HepG2 (cell line): ENCODE data around the gene MAP1LC3A. TPM values are rescaled to one million over a fixed set of nuclear protein-coding genes. Genes with fewer than 3 reads are reported as not detected.
A peak's percentile ranks its signal among the peaks of the same experiment; 100 is the strongest.

Experiments used
- CCAR2 ChIP-seq: fragments of 200-400 bp; formaldehyde crosslinking; optimal IDR thresholded peaks from 2 replicates; pipeline ENCODE3; 2018; ENCODE audit warnings: low read depth, mild to moderate bottlenecking, low read length, moderate library complexity
- DBP ChIP-seq: sonication (generic); formaldehyde crosslinking; IDR thresholded peaks from 2 replicates; pipeline ENCODE4 v1.4.0; 2020; ENCODE audit warnings: missing genetic modification reagents; ENCODE audit errors: not compliant biosample characterization
- FOXC1 ChIP-seq: sonication (generic); formaldehyde crosslinking; IDR thresholded peaks from 2 replicates; pipeline ENCODE4 v1.8.0; 2022; ENCODE audit warnings: mild to moderate bottlenecking, missing genetic modification reagents, borderline replicate concordance
- HDAC2 ChIP-seq: sonication (generic); formaldehyde crosslinking; IDR thresholded peaks from 2 replicates; pipeline ENCODE4 v1.4.0; 2020; ENCODE audit warnings: missing genetic modification reagents
- KDM4B ChIP-seq: sonication (generic); formaldehyde crosslinking; IDR thresholded peaks from 2 replicates; pipeline ENCODE4 v1.4.0; 2020; ENCODE audit warnings: missing genetic modification reagents
- NFKB2 ChIP-seq: sonication (generic); formaldehyde crosslinking; IDR thresholded peaks from 2 replicates; pipeline ENCODE4 v1.4.0; 2020; ENCODE audit warnings: missing genetic modification reagents, borderline replicate concordance
- RERE ChIP-seq: IDR thresholded peaks from 2 replicates; pipeline ENCODE4 v1.6.1; 2016; ENCODE audit warnings: low read depth, missing genetic modification reagents, missing compliant biosample characterization
- SNAI1 ChIP-seq: sonication (generic); formaldehyde crosslinking; IDR thresholded peaks from 2 replicates; pipeline ENCODE4 v1.5.0; 2020; ENCODE audit warnings: mild to moderate bottlenecking, missing genetic modification reagents, borderline replicate concordance
- SNRNP70 ChIP-seq: fragments of 200-400 bp; formaldehyde crosslinking; IDR thresholded peaks from 2 replicates; pipeline ENCODE4 v1.6.1; 2017; ENCODE audit warnings: mild to moderate bottlenecking, low read depth, low read length, moderate library complexity
- YY1 ChIP-seq: IDR thresholded peaks from 2 replicates; pipeline ENCODE4 v1.6.1; 2011; ENCODE audit warnings: low read length, low read depth, moderate library complexity, mild to moderate bottlenecking; ENCODE audit not compliant: insufficient read depth, insufficient replicate concordance
- ZFP91 ChIP-seq: sonication (generic); formaldehyde crosslinking; IDR thresholded peaks from 2 replicates; pipeline ENCODE4 v1.9.0; 2022; ENCODE audit warnings: missing genetic modification reagents, mild to moderate bottlenecking, borderline replicate concordance
- ZNF12 ChIP-seq: sonication (generic); formaldehyde crosslinking; IDR thresholded peaks from 2 replicates; pipeline ENCODE4 v1.5.0; 2020; ENCODE audit warnings: missing genetic modification reagents
- ZNF260 ChIP-seq: sonication (generic); formaldehyde crosslinking; IDR thresholded peaks from 2 replicates; pipeline ENCODE4 v1.4.0; 2020; ENCODE audit warnings: missing genetic modification reagents, low read depth, mild to moderate bottlenecking, borderline replicate concordance
- ZNF556 ChIP-seq: sonication (generic); formaldehyde crosslinking; IDR thresholded peaks from 2 replicates; pipeline ENCODE4 v1.4.0; 2020; ENCODE audit warnings: mild to moderate bottlenecking, missing genetic modification reagents, borderline replicate concordance
- ZNF563 ChIP-seq: sonication (generic); formaldehyde crosslinking; IDR thresholded peaks from 2 replicates; pipeline ENCODE4 v1.8.0; 2022; ENCODE audit warnings: mild to moderate bottlenecking, moderate library complexity, missing genetic modification reagents
- ZNF605 ChIP-seq: sonication (generic); formaldehyde crosslinking; IDR thresholded peaks from 2 replicates; pipeline ENCODE4 v1.8.0; 2022; ENCODE audit warnings: mild to moderate bottlenecking, missing genetic modification reagents
- ZNF850 ChIP-seq: sonication (generic); formaldehyde crosslinking; conservative IDR thresholded peaks from 2 replicates; pipeline ENCODE4 v1.9.0; 2021; ENCODE audit warnings: mild to moderate bottlenecking, missing genetic modification reagents
- polyA plus RNA-seq, 8 experiments: library from polyadenylated mRNA; depleted of rRNA in 3 of 8; stranded (reverse) in 7 of 8; unstranded in 1 of 8; fragments of >200 nt; fragmentation: Illumina TruSeq in 4 of 8; extraction: Trizol in 4 of 8; gene quantifications; 2 replicates each; pipeline versions ENCODE4 v1.2.1 to v1.2.3, GENCODE V29; 2011 to 2016; ENCODE audit warnings: low read depth in 4 of 8, missing spikeins in 1 of 8, mixed read lengths in 1 of 8; ENCODE audit not compliant: insufficient read depth in 1 of 8
- total RNA-seq, 5 experiments: library from RNA; depleted of rRNA; stranded (reverse); fragments of >200 nt; fragmentation: Illumina TruSeq; extraction: Trizol; gene quantifications; 2 replicates each; pipeline ENCODE4 v1.2.3, GENCODE V29; 2016; ENCODE audit warnings: low read depth in 1 of 5
- TF ChIP-seq, protein P1 (sequence below): sonication (generic); formaldehyde crosslinking; IDR thresholded peaks from 2 replicates; pipeline ENCODE4 v1.8.1; 2023; ENCODE audit warnings: mild to moderate bottlenecking, missing genetic modification reagents
- TF ChIP-seq, protein P2 (sequence below): sonication (generic); formaldehyde crosslinking; IDR thresholded peaks from 2 replicates; pipeline ENCODE4 v1.4.0; 2020; ENCODE audit warnings: missing genetic modification reagents

The MAP1LC3A gene
- total and polyA plus RNA-seq, 2 of the 13 experiments (the other 11 are each of a cell fraction or from before 2014, with no cell fraction given), result not detected

GRCh38 chr20:34525709-34526416 is 32.7 kb upstream of the MAP1LC3A start (continued):
- TF ChIP-seq, protein P1, sequence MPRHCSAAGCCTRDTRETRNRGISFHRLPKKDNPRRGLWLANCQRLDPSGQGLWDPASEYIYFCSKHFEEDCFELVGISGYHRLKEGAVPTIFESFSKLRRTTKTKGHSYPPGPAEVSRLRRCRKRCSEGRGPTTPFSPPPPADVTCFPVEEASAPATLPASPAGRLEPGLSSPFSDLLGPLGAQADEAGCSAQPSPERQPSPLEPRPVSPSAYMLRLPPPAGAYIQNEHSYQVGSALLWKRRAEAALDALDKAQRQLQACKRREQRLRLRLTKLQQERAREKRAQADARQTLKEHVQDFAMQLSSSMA (CRISPR knock-in tag), result no peak
- peak; percentile 89 for TF ChIP-seq HDAC2
- no peak for TF ChIP-seq ZNF260 (CRISPR knock-in tag)
- TF ChIP-seq ZNF12, result peak; percentile 56; the same call in 1 of the 2 replicates
- peak; percentile 59; the same call in 1 of the 2 replicates for TF ChIP-seq ZNF563
- peak; percentile 87; the same call in 1 of the 2 replicates for TF ChIP-seq KDM4B (CRISPR knock-in tag)
- no peak for TF ChIP-seq YY1
- TF ChIP-seq ZNF605 (CRISPR knock-in tag), result peak; percentile 57; the same call in 1 of the 2 replicates
- TF ChIP-seq NFKB2, result peak; percentile 87; the same call in 1 of the 2 replicates
- TF ChIP-seq FOXC1 (CRISPR knock-in tag), result no peak
- TF ChIP-seq, protein P2, sequence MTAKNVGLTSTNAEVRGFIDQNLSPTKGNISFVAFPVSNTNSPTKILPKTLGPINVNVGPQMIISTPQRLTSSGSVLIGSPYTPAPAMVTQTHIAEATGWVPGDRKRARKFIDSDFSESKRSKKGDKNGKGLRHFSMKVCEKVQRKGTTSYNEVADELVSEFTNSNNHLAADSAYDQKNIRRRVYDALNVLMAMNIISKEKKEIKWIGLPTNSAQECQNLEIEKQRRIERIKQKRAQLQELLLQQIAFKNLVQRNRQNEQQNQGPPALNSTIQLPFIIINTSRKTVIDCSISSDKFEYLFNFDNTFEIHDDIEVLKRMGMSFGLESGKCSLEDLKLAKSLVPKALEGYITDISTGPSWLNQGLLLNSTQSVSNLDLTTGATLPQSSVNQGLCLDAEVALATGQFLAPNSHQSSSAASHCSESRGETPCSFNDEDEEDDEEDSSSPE (CRISPR knock-in tag), result no peak
- TF ChIP-seq DBP (CRISPR knock-in tag), result no peak
- TF ChIP-seq ZNF850, result no peak
- TF ChIP-seq CCAR2, result no peak
- TF ChIP-seq SNAI1 (CRISPR knock-in tag), result no peak
- peak; percentile 90 for TF ChIP-seq ZFP91 (CRISPR knock-in tag)
- TF ChIP-seq RERE (CRISPR knock-in tag), result 0 out of 2 replicates have a peak, but pooled peaks have one; percentile 56
- peak; percentile 91; the same call in 1 of the 2 replicates for TF ChIP-seq ZNF556 (CRISPR knock-in tag)
- no peak for TF ChIP-seq SNRNP70
